ENCODE measurements around the gene CCNY.
"Not testable (repeated sequence)": the region's sequence is repeated elsewhere in the genome, so short reads cannot be mapped to it uniquely, and the experiment has no call there.

Gene CCNY

DNA sequence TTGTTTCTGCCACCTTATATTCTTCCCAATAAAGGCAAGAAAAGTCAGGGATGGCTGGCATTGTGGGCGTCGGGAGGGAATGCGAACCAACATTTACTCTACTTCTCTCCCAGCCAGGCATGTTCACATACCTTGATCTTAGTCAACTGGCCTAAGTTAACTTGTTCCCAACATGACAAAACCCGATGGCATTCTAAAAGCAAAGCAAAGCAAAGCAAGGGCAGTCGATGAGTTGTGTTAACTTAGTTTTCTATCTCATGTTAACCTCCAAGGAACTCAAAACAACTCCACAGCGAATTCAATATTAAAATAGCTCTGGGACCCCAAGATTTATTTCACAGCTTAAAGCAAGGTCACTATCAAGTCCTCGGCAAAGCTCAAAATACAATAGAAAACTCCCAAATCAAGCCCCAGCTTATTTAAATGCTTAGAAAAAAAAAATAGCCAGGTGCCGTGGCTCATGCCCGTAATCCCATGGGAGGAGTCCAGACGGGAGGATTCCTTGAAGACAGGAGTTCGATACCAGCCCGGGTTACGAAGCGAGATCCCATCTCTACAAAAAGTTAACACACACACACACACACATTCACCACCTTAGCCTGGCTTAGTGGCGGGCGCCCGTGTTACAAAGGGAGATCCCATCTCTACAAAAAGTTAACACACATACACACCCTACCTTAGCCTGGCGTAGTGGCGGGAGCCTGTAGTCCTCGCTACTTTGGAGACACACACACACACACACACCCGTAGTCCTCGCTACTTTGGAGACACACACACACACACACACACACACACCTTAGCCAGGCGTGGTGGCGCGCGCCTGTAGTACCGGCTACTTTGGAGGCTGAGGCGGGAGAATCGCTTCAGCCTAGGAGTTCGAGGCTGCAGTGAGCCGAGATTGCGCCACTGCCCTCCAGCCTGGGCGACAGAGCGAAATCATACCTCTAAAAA lies 901 bp upstream of the CCNY start:
- DNase-seq, result no peak

DNA sequence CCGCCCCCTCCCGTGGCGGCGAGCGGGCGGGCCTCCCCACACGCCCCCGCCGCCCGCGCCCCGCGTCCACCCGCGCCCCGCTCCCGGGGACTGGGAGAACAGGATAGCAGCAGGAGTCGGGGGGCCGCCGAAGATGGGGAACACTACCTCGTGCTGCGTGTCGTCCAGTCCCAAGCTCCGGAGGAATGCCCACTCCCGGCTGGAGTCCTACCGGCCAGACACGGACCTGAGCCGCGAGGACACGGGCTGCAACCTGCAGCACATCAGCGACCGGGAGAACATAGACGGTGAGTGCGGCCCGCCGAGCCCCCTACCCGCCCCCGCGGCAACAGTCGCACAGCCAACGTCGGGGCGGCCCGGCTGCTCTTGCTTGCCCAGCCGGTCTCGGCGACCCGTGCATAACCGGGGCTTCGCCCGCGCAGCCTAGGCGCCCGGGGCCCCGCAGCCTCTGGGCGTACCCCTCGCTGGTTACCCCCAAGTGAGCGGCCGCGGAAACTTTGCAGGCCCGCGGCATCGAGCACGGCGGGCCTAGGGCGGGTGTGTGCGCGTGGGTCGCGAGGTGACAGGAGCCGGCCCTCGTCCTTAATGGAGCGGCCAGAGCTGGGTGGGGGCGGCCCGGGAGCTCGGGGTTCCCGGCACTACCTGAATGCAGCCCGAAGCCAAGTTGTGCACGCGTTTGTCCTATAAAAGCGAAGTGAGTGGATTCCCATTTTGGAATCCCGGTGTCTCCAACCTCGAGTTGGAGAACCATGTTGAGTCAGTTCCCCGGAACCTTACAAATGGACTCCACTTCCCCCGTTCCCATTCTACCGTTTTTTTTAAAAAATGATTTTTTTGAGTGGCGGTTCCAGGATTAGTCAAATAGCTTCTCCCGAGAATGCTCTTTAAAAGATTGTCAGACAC lies 863 bp downstream of the CCNY start:
- peak; percentile 8 for DNase-seq

DNA sequence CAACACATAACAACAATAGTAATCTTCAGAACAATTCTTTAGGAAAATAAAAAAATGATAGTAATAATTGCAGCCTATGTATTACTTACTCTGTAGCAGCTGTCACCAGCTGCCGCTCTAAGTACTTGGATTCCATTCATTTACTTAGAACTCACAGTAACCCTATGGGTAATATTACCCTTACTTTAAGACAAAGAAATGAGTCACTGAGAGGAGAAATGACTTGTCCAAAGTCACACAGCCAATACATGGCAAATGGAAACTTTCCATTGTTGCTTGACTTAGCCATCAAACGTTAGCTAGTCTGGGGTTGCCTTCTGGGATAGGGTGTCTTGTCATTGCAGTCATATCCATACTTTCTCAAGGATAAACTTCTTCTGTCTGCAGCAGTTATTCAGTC lies 3.6 kb downstream of the CCNY start:
- no peak for DNase-seq

DNA sequence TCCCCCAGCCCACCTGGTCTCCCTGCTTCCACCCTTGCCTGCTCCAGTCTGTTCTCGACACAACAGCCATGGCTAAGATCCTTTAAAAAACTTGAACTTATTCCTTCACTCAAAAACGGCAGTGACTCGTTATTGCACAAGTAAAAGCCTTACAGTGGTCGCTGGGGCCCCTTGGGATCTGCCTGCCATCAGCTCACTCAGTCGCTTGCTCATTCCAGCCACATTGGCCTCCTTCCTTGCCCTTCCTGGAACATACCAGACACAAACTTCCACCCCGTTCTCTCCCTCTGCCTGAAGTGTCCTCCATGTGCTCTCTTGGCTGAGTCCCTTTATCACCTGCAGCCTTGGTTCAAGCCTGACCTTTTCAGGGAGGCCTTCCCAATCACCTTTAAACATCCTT lies 4.7 kb downstream of the CCNY start:
- DNase-seq, result no peak

DNA sequence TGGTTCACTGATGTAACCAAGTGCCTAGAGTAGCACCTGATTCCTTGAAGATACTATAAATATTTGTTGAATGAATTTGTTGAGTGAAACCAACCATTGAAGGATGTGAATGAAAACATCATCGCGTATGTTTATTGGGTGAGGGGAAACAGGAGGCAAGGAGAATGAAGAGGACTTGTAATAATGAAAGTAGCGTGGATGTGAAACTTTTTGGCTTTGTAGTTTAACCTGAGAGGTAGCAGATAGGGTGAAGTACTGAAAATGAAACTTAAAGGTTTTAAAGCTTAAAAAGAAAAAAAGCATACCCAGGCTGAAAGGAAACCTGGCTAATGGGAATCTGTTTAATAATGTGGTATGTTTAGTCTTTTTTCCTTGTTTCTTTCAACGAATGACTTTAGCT lies 5.2 kb downstream of the CCNY start:
- DNase-seq, result no peak

DNA sequence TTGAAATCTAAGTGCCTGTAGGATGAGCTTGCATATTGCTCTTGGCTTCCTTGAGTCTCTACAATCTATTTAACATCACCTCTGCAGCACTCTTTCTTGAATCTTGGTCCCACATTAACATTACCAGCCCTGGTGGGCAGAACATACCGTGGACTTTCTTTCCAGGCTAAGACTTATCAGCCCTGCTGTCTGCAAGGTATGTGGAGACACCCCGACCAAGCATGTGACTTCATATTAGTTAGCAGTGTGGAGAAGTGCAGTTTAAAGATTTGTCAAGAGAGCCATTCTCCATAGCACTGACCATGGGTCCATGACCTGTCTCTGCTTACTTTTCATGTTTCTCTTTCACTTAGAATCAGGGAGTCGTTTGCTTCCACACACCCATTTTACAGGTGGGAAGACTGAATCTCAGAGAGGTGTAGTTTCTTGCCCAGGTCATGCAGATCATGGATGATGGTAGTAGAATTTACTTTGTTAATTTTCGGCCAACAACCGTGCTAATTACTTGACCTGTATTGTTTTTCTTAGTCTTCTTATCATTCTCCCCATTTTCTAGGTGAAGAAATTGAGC lies 6.0 kb downstream of the CCNY start:
- DNase-seq, result no peak

DNA sequence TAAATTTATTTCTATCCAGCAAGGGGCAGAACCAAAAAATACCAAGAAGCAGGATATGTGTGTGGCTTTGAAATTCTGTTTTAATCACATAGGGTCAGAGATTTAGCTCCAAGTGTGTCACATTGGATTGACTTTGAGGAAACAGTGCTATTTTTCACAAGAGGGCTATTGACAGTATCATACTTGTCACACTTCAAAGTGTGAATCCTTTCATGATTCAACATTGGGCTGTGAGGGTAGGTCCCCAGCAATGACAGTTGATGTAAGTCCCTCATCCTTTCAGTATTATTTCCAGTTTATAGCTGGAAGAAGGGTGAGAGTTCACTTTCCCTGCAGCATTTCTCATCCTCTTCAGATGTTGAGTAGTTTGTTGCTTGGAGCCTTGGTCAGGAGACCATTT lies 7.4 kb downstream of the CCNY start:
- DNase-seq, result no peak

DNA sequence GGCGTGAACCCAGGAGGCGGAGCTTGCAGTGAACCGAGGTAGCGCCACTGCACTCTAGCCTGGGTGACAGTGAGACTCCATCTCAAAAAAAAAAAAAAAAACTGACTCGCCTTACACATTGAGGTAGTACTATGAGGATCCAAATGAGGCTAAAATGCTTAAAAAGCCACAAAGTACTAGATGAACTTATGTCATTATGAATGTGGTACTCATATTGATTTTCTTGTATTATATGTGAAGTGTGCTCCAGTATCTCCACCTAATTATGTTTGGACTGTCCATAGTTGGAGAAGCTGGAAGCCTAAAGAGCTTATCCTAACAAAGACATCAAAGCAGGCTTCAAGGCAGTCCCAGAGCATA lies 9.1 kb downstream of the CCNY start:
- no peak for DNase-seq

DNA sequence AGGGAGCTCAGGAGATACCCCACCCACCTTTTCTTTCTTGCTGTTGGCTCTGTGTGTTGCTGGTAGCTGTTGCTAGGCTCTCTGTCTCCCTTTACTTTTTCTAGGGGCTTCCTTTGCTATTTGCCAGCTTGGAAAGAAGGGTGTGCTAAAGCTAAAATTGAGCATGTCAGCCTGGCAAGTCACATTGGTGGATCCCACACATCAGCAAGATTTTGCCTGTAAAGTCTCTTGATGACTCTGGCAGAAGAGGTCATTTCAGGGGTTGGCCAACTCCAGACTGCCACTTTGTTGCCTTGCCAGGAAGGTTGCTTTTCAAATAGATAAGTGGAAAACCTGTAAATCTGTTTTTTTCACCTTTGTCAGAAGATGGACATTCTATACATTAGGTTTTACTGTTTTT lies 9.9 kb downstream of the CCNY start:
- DNase-seq, result no peak

DNA sequence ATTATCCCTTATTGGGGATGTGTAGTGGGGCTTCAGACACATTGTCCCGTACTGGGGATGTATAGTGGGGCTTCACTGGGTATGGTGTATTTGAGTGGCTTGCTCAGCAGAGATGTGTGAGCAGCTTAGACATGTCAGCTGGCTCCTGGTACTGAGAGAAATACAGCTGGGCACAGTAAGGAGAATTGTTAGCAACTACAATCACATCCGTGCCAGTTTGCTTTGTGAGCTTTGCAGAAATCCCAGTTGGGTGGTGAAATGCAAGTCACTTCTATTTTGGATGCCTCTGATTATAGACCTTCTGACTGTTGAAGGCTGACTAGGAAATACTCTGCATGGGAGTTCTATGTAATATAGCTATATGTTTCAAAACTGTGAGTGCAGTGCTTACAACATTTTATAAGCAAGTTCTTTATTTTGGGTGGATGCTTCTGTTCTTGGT lies 10.8 kb downstream of the CCNY start:
- DNase-seq, result no peak

DNA sequence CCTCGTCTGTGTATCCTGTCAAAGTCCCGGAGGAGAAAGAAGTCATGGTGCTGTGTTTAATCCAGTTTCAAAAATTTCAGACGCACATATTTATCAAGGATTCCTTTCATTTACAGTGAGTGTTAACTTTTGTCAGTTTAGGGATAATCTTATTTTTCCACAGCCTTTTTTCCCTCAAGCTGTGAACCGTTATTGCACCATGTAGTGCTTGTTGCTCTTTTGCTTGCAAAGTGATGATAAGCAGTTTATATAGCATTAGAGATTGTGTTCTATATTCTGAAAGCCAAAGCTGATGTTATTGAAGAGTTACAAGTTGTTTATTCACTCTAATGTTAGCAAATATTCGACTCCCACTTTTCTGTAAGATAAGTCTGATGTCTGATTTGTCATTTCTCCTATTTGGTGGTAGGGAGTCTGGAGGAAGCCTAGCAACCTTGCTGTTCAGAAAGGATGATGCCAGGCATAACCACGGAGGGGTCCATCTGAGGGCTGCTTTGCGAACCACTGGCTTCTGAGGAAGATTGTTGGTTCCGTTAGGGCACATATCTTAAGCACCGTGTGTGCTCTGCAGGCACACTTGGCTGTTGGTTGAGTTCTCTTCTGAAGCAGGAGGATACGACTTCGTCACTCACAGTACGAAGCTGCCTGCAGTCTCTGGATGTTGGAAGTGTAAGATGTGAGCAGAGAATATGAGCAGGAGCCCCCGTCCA lies 11.7 kb downstream of the CCNY start:
- DNase-seq, result no peak

DNA sequence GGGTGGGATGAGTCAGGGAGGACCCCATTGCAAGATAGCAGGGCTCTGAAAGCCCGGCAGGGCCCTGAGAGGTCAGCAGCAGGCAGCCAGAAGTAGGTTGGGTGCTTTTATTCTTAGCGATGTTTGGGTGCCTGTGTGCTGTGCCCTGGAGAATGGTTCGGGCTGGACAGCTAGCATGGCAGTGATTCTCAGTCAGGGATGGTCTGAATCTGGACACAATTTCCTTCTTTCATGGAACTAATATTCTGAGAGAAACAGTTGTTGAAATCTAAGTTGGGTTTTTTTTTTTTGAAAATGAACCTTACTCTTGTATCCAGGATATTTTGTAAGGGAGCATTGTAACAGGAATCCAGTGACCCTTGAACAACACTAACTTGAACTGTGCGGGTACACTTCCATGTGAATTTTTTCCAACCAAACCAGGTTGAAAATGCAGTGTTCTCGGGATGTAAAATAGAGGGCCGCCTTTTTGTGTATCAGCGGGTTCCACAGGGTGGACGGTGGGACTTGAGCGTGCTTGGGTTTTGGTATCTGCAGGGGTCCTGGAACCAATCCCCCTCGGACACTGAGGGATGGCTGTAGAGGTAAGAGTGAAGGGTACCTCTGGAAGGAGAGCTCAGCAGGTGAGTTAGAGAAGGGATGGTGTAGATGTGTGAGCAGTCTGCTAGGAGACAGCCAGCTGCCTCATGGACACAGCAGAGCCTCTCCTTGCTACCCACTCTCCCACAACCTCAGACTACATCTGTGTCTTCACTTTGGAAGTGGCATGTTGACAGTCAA lies 12.5 kb downstream of the CCNY start:
- DNase-seq, result no peak

DNA sequence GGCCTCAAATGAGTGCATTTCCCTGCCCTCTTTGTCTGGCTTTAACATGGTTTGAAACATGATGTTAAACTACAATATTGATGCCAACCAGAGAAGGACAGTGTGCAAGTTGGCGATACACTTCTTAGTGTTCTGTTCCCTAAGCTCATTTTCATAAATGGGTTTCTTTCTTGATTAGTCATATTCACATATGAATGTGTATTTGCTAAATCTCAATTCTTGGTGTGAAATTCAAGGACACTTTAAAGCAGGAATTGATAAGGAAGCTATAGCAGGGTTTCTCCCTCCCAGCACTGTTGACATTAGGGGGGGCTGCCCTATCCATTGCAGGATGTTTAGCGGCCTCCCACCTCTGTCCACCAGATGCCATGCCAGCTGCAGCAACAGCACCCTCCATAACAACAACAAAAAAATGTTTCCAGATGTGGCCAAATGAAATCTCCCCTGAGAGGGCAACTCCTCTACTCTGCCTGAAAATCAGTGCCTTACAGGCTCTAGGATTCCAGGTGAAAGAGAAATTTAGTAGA lies 13.1 kb downstream of the CCNY start:
- no peak for DNase-seq

DNA sequence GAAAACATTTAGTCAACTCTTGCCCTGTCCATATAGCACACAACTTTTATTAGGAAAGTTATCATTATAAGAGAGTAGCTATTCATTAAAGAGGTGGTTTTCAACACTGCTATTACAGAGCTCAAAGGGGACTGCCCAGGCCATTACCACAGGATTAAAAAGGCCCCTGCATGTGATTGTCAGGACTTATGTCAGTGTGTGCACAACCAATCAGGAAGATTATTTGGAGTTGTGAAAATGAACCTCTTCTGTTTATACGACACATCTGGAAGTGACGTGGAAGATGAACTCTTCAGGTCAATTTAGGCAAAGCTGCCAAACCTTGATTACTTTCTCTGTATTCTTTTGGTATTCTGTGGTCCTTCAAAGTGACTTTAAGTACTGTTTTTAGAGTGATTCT lies 14.7 kb downstream of the CCNY start:
- DNase-seq, result no peak

DNA sequence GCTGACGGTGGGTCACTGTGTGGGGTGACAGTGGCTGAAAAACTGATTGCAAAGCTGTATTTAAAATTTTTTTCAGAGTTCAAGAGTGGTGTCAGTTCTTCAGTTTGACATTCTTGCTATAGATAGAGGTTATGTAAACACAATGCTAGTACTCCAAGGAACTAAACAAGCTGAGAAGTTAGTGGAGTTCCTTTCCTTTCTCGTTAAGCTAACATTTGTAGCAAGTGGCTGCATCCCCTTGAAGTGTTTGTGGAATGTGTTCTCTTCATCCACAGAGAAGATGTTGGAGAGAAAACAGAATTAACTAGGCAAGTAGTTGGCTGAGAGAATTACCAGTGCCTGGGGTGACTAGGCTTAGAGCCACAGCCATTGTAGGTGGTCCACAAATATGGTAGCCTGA lies 15.8 kb downstream of the CCNY start:
- no peak for DNase-seq

DNA sequence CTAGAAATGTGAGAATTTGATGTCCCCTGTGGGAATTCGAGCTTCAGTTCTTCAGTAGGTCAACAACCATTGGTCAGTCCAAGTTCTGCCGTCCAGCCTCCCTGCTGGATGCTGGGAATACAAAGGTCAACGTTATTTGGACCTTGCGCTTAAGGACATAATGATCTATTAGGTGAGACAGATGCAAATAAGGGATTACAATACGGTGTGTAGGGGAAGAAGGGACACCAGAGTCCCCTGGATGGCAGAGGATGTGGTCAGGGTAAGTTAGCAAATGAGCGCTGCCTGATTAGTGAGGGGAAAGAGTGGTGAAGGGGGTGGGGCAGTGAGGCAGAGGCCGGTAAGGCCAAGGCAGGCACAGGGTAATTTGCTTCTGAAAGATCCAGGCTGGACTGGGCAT lies 16.2 kb downstream of the CCNY start:
- no peak for DNase-seq

DNA sequence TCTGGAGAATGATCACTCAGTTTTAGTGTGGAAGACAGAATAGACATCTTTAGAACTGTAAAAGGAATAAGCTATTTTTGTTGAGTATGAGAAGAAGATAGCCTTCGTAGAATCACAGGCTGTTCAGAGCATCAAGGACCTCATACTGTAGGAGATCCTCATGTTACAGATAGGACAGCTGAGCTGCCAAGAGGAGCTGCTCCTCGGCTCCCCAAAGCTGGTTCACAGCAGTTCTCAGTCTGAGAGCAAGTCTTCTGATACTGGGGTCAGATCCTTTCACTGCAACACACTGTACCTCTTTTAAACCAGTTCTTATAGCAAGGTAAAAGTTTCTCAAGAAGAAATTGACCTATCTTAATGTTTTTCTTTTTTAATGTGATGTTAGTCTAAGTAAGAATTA lies 17.1 kb downstream of the CCNY start:
- no peak for DNase-seq

DNA sequence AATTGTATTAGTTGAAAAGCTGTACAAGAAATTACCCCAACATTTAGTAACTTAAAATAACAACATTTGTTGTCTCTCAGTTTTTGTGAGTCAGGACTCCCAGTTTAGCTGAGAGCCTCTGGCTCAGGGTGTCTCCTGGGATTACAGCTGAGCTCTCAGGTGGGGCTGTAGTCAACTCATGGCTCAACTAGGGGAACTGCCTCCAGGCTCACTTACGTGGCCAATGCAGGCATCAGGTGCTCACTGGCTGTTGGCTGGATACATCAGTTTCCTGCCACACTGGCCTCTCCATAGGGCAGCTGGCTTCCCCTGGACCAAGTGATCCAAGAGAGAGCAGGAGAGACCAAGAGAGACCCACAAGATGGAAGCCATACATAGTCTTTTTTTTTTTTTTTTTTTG lies 17.5 kb downstream of the CCNY start:
- DNase-seq, result no peak

DNA sequence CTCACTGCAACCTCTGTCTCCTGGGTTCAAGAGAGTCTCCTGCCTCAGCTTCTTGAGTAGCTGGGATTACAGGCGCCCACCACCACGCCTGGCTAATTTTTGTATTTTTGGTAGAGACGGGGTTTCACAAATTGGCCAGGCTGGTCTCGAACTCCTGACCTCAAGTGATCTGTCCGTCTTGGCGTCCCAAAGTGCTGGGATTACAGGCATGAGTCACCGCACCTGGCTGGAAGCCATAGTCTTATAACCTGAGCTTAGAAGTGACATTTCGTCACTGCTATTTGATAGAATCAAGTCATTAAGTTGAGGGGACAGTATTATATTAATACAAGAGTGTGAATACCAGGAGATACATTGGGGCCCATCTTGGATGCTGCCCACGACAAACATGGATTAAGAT lies 17.9 kb downstream of the CCNY start:
- not testable (repeated sequence) for DNase-seq

DNA sequence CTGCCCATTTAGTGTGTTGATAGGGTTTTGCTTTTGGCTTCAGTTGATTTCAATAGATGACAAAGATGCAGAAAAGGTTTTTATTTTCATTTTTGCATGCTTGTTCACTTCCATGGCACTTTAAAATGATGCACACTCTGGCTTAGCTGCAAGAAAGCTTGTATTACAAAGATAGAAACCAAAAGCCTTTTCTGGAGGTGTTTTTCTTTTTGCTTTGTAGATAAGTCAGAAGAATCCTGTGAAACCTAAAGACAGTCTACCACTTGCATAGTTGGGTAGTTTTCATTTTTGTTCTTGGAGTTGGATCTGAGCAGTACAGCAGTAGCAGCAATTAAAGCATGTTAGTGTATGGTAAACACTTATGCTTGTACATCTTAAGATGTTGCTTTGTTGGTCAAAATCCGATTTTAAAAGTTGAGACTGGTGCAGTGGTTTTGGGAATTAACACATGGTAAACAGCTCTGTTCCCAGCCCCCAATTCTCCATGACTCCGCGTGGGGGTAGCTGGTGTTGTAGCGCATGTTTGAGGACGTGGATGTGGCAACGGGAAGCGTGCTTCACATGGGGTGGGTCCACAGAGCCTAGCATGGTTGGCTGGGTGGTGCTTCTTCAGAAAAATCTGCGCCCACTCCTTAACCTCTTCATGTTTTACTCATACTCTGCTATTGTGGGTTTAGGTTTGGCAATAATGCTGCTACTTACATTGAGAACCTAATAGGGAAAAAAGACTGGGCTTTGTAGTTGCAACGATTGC lies 19.8 kb downstream of the CCNY start:
- no peak for DNase-seq

DNA sequence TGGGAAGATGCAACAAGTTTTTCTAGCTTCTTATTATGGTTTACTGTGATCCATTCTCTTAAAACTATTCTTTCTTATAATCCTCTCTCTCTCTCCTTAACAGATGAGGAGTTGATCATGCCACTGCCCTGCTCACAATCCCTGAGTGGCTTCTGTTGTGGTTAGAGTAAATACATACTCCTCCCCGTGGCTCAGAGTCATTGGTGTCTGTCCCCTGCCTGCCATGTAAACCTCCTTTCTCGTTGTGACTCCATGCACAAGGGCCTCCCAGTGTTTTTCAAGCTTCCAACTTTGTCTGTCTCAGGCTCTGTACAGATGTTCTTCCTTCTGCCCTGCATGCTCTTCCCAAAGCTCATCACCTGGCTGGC lies 20.4 kb downstream of the CCNY start:
- no peak for DNase-seq

Data from activated effector memory CD4-positive, alpha-beta T cell treated with Interleukin-2 at 50 U/mL for 16 hours (primary cell).